AG04450 (cell line): Measurements from ENCODE around the gene GTF3C1. TPM values are rescaled to one million over a fixed set of nuclear protein-coding genes. Genes with fewer than 3 reads are reported as not detected.

Experiments
- CTCF ChIA-PET: fragments of 300-600, 350-600 bp; formaldehyde crosslinking; extraction: SDS; loops from one replicate; lab custom pipeline; 2022; ENCODE audit warnings: antibody characterized with exemption, inconsistent platforms; lab: Charles Lee
- POLR2A ChIA-PET: fragments of 350-600 bp; formaldehyde crosslinking; extraction: SDS; loops from one replicate; lab custom pipeline; 2021; ENCODE audit warnings: antibody characterized with exemption, inconsistent platforms; lab: Yijun Ruan, JAX
- DNase-seq: peaks from one replicate; pipeline ENCODE4 v3.0.0-alpha.2; 2011; ENCODE audit warnings: low read depth, low spot score
- H3K27ac ChIP-seq: one replicate; pipeline ENCODE4 v1.5.1; 2012; ENCODE audit warnings: low read depth, low read length, control low read depth
- H3K27me3 ChIP-seq: one replicate; pipeline ENCODE4 v1.6.0; 2012; ENCODE audit warnings: low read length; ENCODE audit not compliant: control insufficient read depth, insufficient read depth
- H3K4me3 ChIP-seq: 2 replicates; pipeline ENCODE4 v1.5.1; 2011; ENCODE audit warnings: mild to moderate bottlenecking, low read depth, low read length, control low read depth
- H3K9me3 ChIP-seq: 2 replicates; pipeline ENCODE4 v1.5.1; 2012; ENCODE audit warnings: low read length; ENCODE audit not compliant: control insufficient read depth, insufficient read depth
- CTCF ChIP-seq: IDR thresholded peaks from 2 replicates; pipeline ENCODE4 v1.5.1; 2011; ENCODE audit warnings: low read depth, low read length, control low read depth, inconsistent platforms
- polyA plus RNA-seq: library from polyadenylated mRNA; depleted of rRNA; stranded (reverse); fragments of >200 nt; gene quantifications from 2 replicates; pipeline ENCODE4 v1.2.3, GENCODE V29; 2011

GTF3C1 gene
- polyA plus RNA-seq, 1 experiment, result 40.2 TPM

GRCh38 chr16:27520982-27521673 is 28.6 kb downstream of the GTF3C1 start:
- Histone ChIP-seq H3K9me3 (no peaks in the 10 kb centered on the region), H3K4me3 (no peak overlapping the region), H3K27ac (no peak overlapping the region), H3K27me3 (no peaks in the 10 kb centered on the region)
- ChIA-PET CTCF (no interaction called here), POLR2A (no interaction called here)
- no peak for TF ChIP-seq CTCF
- DNase-seq, result no peak

GRCh38 chr16:27518226-27518625 is 31.5 kb downstream of the GTF3C1 start:
- CTCF ChIA-PET, result no interaction called here
- POLR2A ChIA-PET, result no interaction called here
- no peak for TF ChIP-seq CTCF
- no peaks in the 10 kb centered on the region for H3K27me3 ChIP-seq
- no peak for DNase-seq
- H3K27ac ChIP-seq, result no peak overlapping the region
- H3K9me3 ChIP-seq, result no peaks in the 10 kb centered on the region; the same call in 1 of the 2 replicates
- H3K4me3 ChIP-seq, result no peak overlapping the region

- CTCF ChIA-PET, result no interaction called here
- no peak for DNase-seq
- Histone ChIP-seq H3K4me3 (no peak overlapping the region), H3K27ac (no peak overlapping the region), H3K9me3 (no peaks in the 10 kb centered on the region; the same call in 1 of the 2 replicates), H3K27me3 (no peaks in the 10 kb centered on the region)
- POLR2A ChIA-PET, result no interaction called here
- TF ChIP-seq CTCF, result no peak
Observed at GRCh38 chr16:27517664-27518063, 32.0 kb downstream of the GTF3C1 start.

GRCh38 chr16:27516365-27516764 is 33.3 kb downstream of the GTF3C1 start:
- H3K9me3 ChIP-seq, result no peaks in the 10 kb centered on the region; the same call in 1 of the 2 replicates
- no peak overlapping the region for H3K27ac ChIP-seq
- POLR2A ChIA-PET, result no interaction called here
- no peak for TF ChIP-seq CTCF
- no peak overlapping the region for H3K4me3 ChIP-seq
- H3K27me3 ChIP-seq, result no peaks in the 10 kb centered on the region
- CTCF ChIA-PET, result interaction anchor here (0.8 to 1.6 kb wide), 2 partner anchors 12 to 15 kb away, joined by 3 read pairs; no protein-coding TSS in a partner anchor
- no peak for DNase-seq

- POLR2A ChIA-PET, result no interaction called here
- peak; percentile 61 for TF ChIP-seq CTCF
- Histone ChIP-seq H3K27me3 (no peaks in the 10 kb centered on the region), H3K4me3 (no peak overlapping the region), H3K27ac (peak overlapping the region; percentile 31), H3K9me3 (no peaks in the 10 kb centered on the region; the same call in 1 of the 2 replicates)
- CTCF ChIA-PET, result interaction anchor here (0.8 to 2.0 kb wide), 4 partner anchors 12 to 555 kb away, joined by 3 to 4 read pairs (median 4); no protein-coding TSS in a partner anchor
- DNase-seq, result no peak
Observed at GRCh38 chr16:27515874-27516353, 33.8 kb downstream of the GTF3C1 start.
